MM.1S (cell line): ENCODE results near the gene OR1J2.

Source experiments
- DNase-seq: peaks from one replicate; pipeline ENCODE4 v3.0.0-alpha.2; 2015
- H2AFZ ChIP-seq: fragments of 300-600 bp; sonication (generic); 2 replicates; pipeline ENCODE4 v1.6.0; 2016; ENCODE audit warnings: antibody characterized with exemption, low read length
- H3F3A ChIP-seq: fragments of 300-600 bp; sonication (generic); 2 replicates; pipeline ENCODE4 v1.6.1; 2016; ENCODE audit warnings: mild to moderate bottlenecking, antibody characterized with exemption, low read length, moderate library complexity, mixed read lengths; ENCODE audit not compliant: insufficient read depth
- H3K27ac ChIP-seq: fragments of 300-600 bp; sonication (generic); 2 replicates; pipeline ENCODE4 v1.5.1; 2016; ENCODE audit warnings: mild to moderate bottlenecking, low read length
- H3K27me3 ChIP-seq: fragments of 300-600 bp; sonication (generic); replicated peaks from 2 replicates; pipeline ENCODE4 v1.6.0; 2016; ENCODE audit warnings: low read length; ENCODE audit not compliant: insufficient read depth
- H3K36me3 ChIP-seq: fragments of 300-600 bp; sonication (generic); replicated peaks from 2 replicates; pipeline ENCODE4 v1.6.1; 2016; ENCODE audit warnings: mild to moderate bottlenecking, low read length, mixed read lengths; ENCODE audit not compliant: insufficient read depth
- H3K4me1 ChIP-seq: fragments of 300-600 bp; sonication (generic); 2 replicates; pipeline ENCODE4 v1.6.1; 2016; ENCODE audit warnings: low read length, mixed read lengths
- H3K4me2 ChIP-seq: fragments of 300-600 bp; sonication (generic); 2 replicates; pipeline ENCODE4 v1.6.0; 2016; ENCODE audit warnings: low read depth, low read length
- H3K4me3 ChIP-seq: fragments of 300-600 bp; sonication (generic); 2 replicates; pipeline ENCODE4 v1.5.1; 2016; ENCODE audit warnings: low read length, mixed read lengths
- H3K79me2 ChIP-seq: fragments of 300-600 bp; sonication (generic); 2 replicates; pipeline ENCODE4 v1.6.1; 2016; ENCODE audit warnings: mixed run types, low read length, mixed read lengths
- H3K9ac ChIP-seq: fragments of 300-600 bp; sonication (generic); 2 replicates; pipeline ENCODE4 v1.6.1; 2016; ENCODE audit warnings: low read length, mixed read lengths
- H3K9me2 ChIP-seq: fragments of 300-600 bp; sonication (generic); replicated peaks from 2 replicates; pipeline ENCODE4 v1.6.1; 2016; ENCODE audit warnings: mild to moderate bottlenecking, low read length, mixed read lengths; ENCODE audit not compliant: insufficient read depth
- H3K9me3 ChIP-seq: fragments of 300-600 bp; sonication (generic); replicated peaks from 2 replicates; pipeline ENCODE4 v1.6.1; 2016; ENCODE audit warnings: mild to moderate bottlenecking, low read length, mixed read lengths; ENCODE audit not compliant: insufficient read depth
- H4K20me1 ChIP-seq: fragments of 300-600 bp; sonication (generic); 2 replicates; pipeline ENCODE4 v1.6.1; 2016; ENCODE audit warnings: mild to moderate bottlenecking, low read length, moderate library complexity, mixed read lengths; ENCODE audit not compliant: insufficient read depth
- EZH2 ChIP-seq: fragments of 300-600 bp; sonication (generic); optimal IDR thresholded peaks from 2 replicates; pipeline ENCODE3; 2017; ENCODE audit warnings: low read depth, mild to moderate bottlenecking, antibody characterized with exemption, low read length, mixed read lengths
- EZH2phosphoT487 ChIP-seq: fragments of 300-600 bp; sonication (generic); IDR thresholded peaks from 2 replicates; pipeline ENCODE4 v1.6.1; 2018; ENCODE audit warnings: antibody characterized with exemption, low read length
- TF ChIP-seq, protein P1 (sequence below): fragments of 300-600 bp; sonication (generic); IDR thresholded peaks from 2 replicates; pipeline ENCODE4 v1.5.1; 2016; ENCODE audit warnings: antibody characterized with exemption, low read length, mixed read lengths

OR1J2 gene

GRCh38 chr9:122551371-122551770, 40.8 kb downstream of the OR1J2 start:
- Histone ChIP-seq H3K9me2 (no peaks in the 10 kb centered on the region), H3K9me3 (no peaks in the 10 kb centered on the region), H3K4me1 (no peaks in the 10 kb centered on the region), H3K36me3 (no peaks in the 10 kb centered on the region), H3K27me3 (no peaks in the 10 kb centered on the region), H3F3A (no peaks in the 10 kb centered on the region), H3K4me2 (no peak overlapping the region), H3K4me3 (no peak overlapping the region), H3K9ac (no peak overlapping the region), H3K79me2 (no peaks in the 10 kb centered on the region), H2AFZ (no peak overlapping the region), H3K27ac (no peak overlapping the region), H4K20me1 (no peaks in the 10 kb centered on the region)
- TF ChIP-seq, protein P1, sequence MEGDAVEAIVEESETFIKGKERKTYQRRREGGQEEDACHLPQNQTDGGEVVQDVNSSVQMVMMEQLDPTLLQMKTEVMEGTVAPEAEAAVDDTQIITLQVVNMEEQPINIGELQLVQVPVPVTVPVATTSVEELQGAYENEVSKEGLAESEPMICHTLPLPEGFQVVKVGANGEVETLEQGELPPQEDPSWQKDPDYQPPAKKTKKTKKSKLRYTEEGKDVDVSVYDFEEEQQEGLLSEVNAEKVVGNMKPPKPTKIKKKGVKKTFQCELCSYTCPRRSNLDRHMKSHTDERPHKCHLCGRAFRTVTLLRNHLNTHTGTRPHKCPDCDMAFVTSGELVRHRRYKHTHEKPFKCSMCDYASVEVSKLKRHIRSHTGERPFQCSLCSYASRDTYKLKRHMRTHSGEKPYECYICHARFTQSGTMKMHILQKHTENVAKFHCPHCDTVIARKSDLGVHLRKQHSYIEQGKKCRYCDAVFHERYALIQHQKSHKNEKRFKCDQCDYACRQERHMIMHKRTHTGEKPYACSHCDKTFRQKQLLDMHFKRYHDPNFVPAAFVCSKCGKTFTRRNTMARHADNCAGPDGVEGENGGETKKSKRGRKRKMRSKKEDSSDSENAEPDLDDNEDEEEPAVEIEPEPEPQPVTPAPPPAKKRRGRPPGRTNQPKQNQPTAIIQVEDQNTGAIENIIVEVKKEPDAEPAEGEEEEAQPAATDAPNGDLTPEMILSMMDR: no peak
- no peak for TF ChIP-seq EZH2
- TF ChIP-seq EZH2phosphoT487: no peak
- no peak for DNase-seq

GRCh38 chr9:122552812-122553211, 42.2 kb downstream of the OR1J2 start, which contains the start of gene OR1N2:
Gene OR1N2, plus strand, starts transcription at chr9:122553112. Its CDS starts 100 bp downstream, at chr9:122553212.
- H3K36me3 ChIP-seq: no peaks in the 10 kb centered on the region
- no peak for TF ChIP-seq EZH2
- TF ChIP-seq EZH2phosphoT487: no peak
- TF ChIP-seq, protein P1: no peak
- H3K79me2 ChIP-seq: no peaks in the 10 kb centered on the region
- no peaks in the 10 kb centered on the region for H3K9me2 ChIP-seq
- no peaks in the 10 kb centered on the region for H3K4me1 ChIP-seq
- H3K9me3 ChIP-seq: no peaks in the 10 kb centered on the region
- H3K27me3 ChIP-seq: no peaks in the 10 kb centered on the region
- H3K9ac ChIP-seq: no peak within 1 kb of the TSS
- no peaks in the 10 kb centered on the region for H3F3A ChIP-seq
- H3K27ac ChIP-seq: no peak within 1 kb of the TSS
- H3K4me3 ChIP-seq: no peak within 1 kb of the TSS
- no peak for DNase-seq
- H4K20me1 ChIP-seq: no peaks in the 10 kb centered on the region
- no peak within 1 kb of the TSS for H3K4me2 ChIP-seq
- H2AFZ ChIP-seq: no peak within 1 kb of the TSS
